WTC11 (cell line): ENCODE measurements around the gene PPFIBP2. TPM values are rescaled to one million over a fixed set of nuclear protein-coding genes. Genes with fewer than 3 reads are reported as not detected.

Experiments used
- ATAC-seq: fragments of 200-7000 bp; cut with Tn5 transposase; 2 replicates; pipeline ENCODE4 v1.10.0; 2021; ENCODE audit warnings: mild to moderate bottlenecking, moderate library complexity
- CTCF ChIA-PET: fragments of 300-600 bp; sonication (Branson Sonifier 250); formaldehyde crosslinking; loops from one replicate; lab custom pipeline; 2021; ENCODE audit warnings: antibody characterized with exemption; lab: Charles Lee
- POLR2A ChIA-PET: fragments of 350-600 bp; sonication (Branson Sonifier 250); formaldehyde crosslinking; loops from one replicate; lab custom pipeline; 2021; ENCODE audit warnings: antibody characterized with exemption; lab: Charles Lee
- DNase-seq: peaks from one replicate; pipeline ENCODE4 v3.0.0; 2021; ENCODE audit warnings: low spot score
- H3K27ac Mint-ChIP-seq: 2 replicates; pipeline ENCODE4 v1.8.0; 2021; ENCODE audit warnings: mixed read lengths
- H3K27me3 Mint-ChIP-seq: 2 replicates; pipeline ENCODE4 v1.8.0; 2021; ENCODE audit warnings: low read depth, mild to moderate bottlenecking, moderate library complexity, mixed read lengths
- H3K36me3 Mint-ChIP-seq: 2 replicates; pipeline ENCODE4 v1.8.0; 2021; ENCODE audit warnings: mixed read lengths
- H3K4me1 Mint-ChIP-seq: 2 replicates; pipeline ENCODE4 v1.8.0; 2022; ENCODE audit warnings: mixed read lengths
- H3K4me3 Mint-ChIP-seq: 2 replicates; pipeline ENCODE4 v1.8.0; 2021; ENCODE audit warnings: mild to moderate bottlenecking, moderate library complexity, mixed read lengths
- H3K9me3 Mint-ChIP-seq: 2 replicates; pipeline ENCODE4 v1.8.0; 2021; ENCODE audit warnings: mixed read lengths
- ATF6 ChIP-seq: sonication (generic); formaldehyde crosslinking; IDR thresholded peaks from 2 replicates; pipeline ENCODE4 v1.8.1; 2023; ENCODE audit warnings: mild to moderate bottlenecking, missing genetic modification reagents
- CDX4 ChIP-seq: fragments of 250-450 bp; sonication (Bioruptor Pico); IDR thresholded peaks from 2 replicates; pipeline ENCODE4 v1.9.0; 2021; ENCODE audit warnings: moderate library complexity, mild to moderate bottlenecking, inconsistent platforms, borderline replicate concordance
- ETV6 ChIP-seq: sonication (generic); formaldehyde crosslinking; IDR thresholded peaks from 2 replicates; pipeline ENCODE4 v1.8.1; 2022; ENCODE audit warnings: mild to moderate bottlenecking, missing genetic modification reagents
- IRF2 ChIP-seq: sonication (generic); formaldehyde crosslinking; IDR thresholded peaks from 2 replicates; pipeline ENCODE4 v1.8.0; 2022; ENCODE audit warnings: low read depth, missing genetic modification reagents, borderline replicate concordance
- NR1H2 ChIP-seq: sonication (generic); formaldehyde crosslinking; IDR thresholded peaks from 2 replicates; pipeline ENCODE4 v1.9.0; 2021; ENCODE audit warnings: mild to moderate bottlenecking, moderate library complexity, missing genetic modification reagents
- RORB ChIP-seq: fragments of 250-450 bp; sonication (Bioruptor Pico); IDR thresholded peaks from 2 replicates; pipeline ENCODE4 v1.9.0; 2021; ENCODE audit warnings: mild to moderate bottlenecking
- SMAD4 ChIP-seq: sonication (generic); formaldehyde crosslinking; IDR thresholded peaks from 2 replicates; pipeline ENCODE4 v1.8.0; 2022; ENCODE audit warnings: mild to moderate bottlenecking, missing genetic modification reagents
- SP1 ChIP-seq: sonication (generic); formaldehyde crosslinking; conservative IDR thresholded peaks from 2 replicates; pipeline ENCODE4 v1.8.1; 2022; ENCODE audit warnings: missing genetic modification reagents
- STAT6 ChIP-seq: sonication (generic); formaldehyde crosslinking; conservative IDR thresholded peaks from 2 replicates; pipeline ENCODE4 v1.8.1; 2023; ENCODE audit warnings: mild to moderate bottlenecking, low read depth, missing genetic modification reagents, moderate library complexity
- USF1 ChIP-seq: sonication (generic); formaldehyde crosslinking; IDR thresholded peaks from 2 replicates; pipeline ENCODE4 v1.8.0; 2022; ENCODE audit warnings: mild to moderate bottlenecking, missing genetic modification reagents
- ZBTB21 ChIP-seq: sonication (generic); formaldehyde crosslinking; IDR thresholded peaks from 2 replicates; pipeline ENCODE4 v1.8.1; 2023; ENCODE audit warnings: mild to moderate bottlenecking, missing genetic modification reagents, borderline replicate concordance
- ZNF219 ChIP-seq: sonication (generic); formaldehyde crosslinking; IDR thresholded peaks from 2 replicates; pipeline ENCODE4 v1.8.0; 2023; ENCODE audit warnings: missing genetic modification reagents, mild to moderate bottlenecking, borderline replicate concordance
- ZNF423 ChIP-seq: fragments of 250-450 bp; sonication (Bioruptor Pico); IDR thresholded peaks from 2 replicates; pipeline ENCODE4 v2.1.2; 2022; ENCODE audit warnings: mild to moderate bottlenecking, moderate library complexity
- total RNA-seq: library from RNA; stranded (reverse); gene quantifications from 3 replicates; pipeline ENCODE4 v1.2.3, GENCODE V29; 2021
- TF ChIP-seq, protein P1 (sequence below): sonication (generic); formaldehyde crosslinking; IDR thresholded peaks from 2 replicates; pipeline ENCODE4 v1.8.1; 2023; ENCODE audit warnings: mild to moderate bottlenecking, moderate library complexity, missing genetic modification reagents
- TF ChIP-seq, protein P2 (sequence below): fragments of 250-450 bp; sonication (Bioruptor Pico); IDR thresholded peaks from 2 replicates; pipeline ENCODE4 v1.9.0; 2021; ENCODE audit warnings: mild to moderate bottlenecking, borderline replicate concordance
- TF ChIP-seq, protein P3 (sequence below): sonication (generic); formaldehyde crosslinking; IDR thresholded peaks from 2 replicates; pipeline ENCODE4 v1.8.1; 2022; ENCODE audit warnings: low read depth, missing genetic modification reagents, borderline replicate concordance
- TF ChIP-seq, protein P4 (sequence below): fragments of 250-450 bp; sonication (Bioruptor Pico); IDR thresholded peaks from 2 replicates; pipeline ENCODE4 v1.8.0; 2021; ENCODE audit warnings: mild to moderate bottlenecking

The PPFIBP2 gene
- total RNA-seq, 1 experiment from 2014 or later = 21.4 TPM

GRCh38 chr11:7530013-7530640 is 16.3 kb downstream of the PPFIBP2 start:
- DNase-seq = no peak
- H3K4me1 Mint-ChIP-seq = peaks cover 6% of the 10 kb centered on the region
- H3K9me3 Mint-ChIP-seq = no peaks in the 10 kb centered on the region
- CTCF ChIA-PET = interaction anchor here (0.9 to 1.3 kb wide), 2 partner anchors 16 to 127 kb away, joined by 3 to 4 read pairs; partner anchors contain the start of gene PPFIBP2
- H3K36me3 Mint-ChIP-seq = no peaks in the 10 kb centered on the region
- no peak overlapping the region for H3K27ac Mint-ChIP-seq
- no peaks in the 10 kb centered on the region; the same call in 1 of the 2 replicates for H3K27me3 Mint-ChIP-seq
- TF ChIP-seq STAT6 (CRISPR knock-in tag) (no peak), ETV6 (CRISPR knock-in tag) (no peak), CDX4 (CRISPR knock-in tag) (no peak), SP1 (CRISPR knock-in tag) (no peak), NR1H2 (CRISPR knock-in tag) (no peak)
- TF ChIP-seq, all 79 proteins: peak for 0
- POLR2A ChIA-PET = no interaction called here
- no peak for ATAC-seq
- H3K4me3 Mint-ChIP-seq = no peak overlapping the region

- DNase-seq = no peak
- H3K4me1 Mint-ChIP-seq = peaks cover 6% of the 10 kb centered on the region
- no peak for TF ChIP-seq ATF6 (CRISPR knock-in tag)
- no peak for TF ChIP-seq NR1H2 (CRISPR knock-in tag)
- TF ChIP-seq, protein P1, sequence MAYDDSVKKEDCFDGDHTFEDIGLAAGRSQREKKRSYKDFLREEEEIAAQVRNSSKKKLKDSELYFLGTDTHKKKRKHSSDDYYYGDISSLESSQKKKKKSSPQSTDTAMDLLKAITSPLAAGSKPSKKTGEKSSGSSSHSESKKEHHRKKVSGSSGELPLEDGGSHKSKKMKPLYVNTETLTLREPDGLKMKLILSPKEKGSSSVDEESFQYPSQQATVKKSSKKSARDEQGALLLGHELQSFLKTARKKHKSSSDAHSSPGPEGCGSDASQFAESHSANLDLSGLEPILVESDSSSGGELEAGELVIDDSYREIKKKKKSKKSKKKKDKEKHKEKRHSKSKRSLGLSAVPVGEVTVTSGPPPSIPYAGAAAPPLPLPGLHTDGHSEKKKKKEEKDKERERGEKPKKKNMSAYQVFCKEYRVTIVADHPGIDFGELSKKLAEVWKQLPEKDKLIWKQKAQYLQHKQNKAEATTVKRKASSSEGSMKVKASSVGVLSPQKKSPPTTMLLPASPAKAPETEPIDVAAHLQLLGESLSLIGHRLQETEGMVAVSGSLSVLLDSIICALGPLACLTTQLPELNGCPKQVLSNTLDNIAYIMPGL (CRISPR knock-in tag) = no peak
- TF ChIP-seq IRF2 (CRISPR knock-in tag) = no peak
- no peak for TF ChIP-seq RORB (CRISPR knock-in tag)
- TF ChIP-seq ZBTB21 = no peak
- TF ChIP-seq, protein P2, sequence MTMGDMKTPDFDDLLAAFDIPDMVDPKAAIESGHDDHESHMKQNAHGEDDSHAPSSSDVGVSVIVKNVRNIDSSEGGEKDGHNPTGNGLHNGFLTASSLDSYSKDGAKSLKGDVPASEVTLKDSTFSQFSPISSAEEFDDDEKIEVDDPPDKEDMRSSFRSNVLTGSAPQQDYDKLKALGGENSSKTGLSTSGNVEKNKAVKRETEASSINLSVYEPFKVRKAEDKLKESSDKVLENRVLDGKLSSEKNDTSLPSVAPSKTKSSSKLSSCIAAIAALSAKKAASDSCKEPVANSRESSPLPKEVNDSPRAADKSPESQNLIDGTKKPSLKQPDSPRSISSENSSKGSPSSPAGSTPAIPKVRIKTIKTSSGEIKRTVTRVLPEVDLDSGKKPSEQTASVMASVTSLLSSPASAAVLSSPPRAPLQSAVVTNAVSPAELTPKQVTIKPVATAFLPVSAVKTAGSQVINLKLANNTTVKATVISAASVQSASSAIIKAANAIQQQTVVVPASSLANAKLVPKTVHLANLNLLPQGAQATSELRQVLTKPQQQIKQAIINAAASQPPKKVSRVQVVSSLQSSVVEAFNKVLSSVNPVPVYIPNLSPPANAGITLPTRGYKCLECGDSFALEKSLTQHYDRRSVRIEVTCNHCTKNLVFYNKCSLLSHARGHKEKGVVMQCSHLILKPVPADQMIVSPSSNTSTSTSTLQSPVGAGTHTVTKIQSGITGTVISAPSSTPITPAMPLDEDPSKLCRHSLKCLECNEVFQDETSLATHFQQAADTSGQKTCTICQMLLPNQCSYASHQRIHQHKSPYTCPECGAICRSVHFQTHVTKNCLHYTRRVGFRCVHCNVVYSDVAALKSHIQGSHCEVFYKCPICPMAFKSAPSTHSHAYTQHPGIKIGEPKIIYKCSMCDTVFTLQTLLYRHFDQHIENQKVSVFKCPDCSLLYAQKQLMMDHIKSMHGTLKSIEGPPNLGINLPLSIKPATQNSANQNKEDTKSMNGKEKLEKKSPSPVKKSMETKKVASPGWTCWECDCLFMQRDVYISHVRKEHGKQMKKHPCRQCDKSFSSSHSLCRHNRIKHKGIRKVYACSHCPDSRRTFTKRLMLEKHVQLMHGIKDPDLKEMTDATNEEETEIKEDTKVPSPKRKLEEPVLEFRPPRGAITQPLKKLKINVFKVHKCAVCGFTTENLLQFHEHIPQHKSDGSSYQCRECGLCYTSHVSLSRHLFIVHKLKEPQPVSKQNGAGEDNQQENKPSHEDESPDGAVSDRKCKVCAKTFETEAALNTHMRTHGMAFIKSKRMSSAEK (CRISPR knock-in tag) = no peak
- TF ChIP-seq ZNF423 (CRISPR knock-in tag) = no peak
- TF ChIP-seq ZNF219 (CRISPR knock-in tag) = no peak
- TF ChIP-seq, protein P3, sequence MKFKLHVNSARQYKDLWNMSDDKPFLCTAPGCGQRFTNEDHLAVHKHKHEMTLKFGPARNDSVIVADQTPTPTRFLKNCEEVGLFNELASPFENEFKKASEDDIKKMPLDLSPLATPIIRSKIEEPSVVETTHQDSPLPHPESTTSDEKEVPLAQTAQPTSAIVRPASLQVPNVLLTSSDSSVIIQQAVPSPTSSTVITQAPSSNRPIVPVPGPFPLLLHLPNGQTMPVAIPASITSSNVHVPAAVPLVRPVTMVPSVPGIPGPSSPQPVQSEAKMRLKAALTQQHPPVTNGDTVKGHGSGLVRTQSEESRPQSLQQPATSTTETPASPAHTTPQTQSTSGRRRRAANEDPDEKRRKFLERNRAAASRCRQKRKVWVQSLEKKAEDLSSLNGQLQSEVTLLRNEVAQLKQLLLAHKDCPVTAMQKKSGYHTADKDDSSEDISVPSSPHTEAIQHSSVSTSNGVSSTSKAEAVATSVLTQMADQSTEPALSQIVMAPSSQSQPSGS (CRISPR knock-in tag) = no peak
- TF ChIP-seq, protein P4, sequence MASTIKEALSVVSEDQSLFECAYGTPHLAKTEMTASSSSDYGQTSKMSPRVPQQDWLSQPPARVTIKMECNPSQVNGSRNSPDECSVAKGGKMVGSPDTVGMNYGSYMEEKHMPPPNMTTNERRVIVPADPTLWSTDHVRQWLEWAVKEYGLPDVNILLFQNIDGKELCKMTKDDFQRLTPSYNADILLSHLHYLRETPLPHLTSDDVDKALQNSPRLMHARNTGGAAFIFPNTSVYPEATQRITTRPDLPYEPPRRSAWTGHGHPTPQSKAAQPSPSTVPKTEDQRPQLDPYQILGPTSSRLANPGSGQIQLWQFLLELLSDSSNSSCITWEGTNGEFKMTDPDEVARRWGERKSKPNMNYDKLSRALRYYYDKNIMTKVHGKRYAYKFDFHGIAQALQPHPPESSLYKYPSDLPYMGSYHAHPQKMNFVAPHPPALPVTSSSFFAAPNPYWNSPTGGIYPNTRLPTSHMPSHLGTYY (CRISPR knock-in tag) = no peak
- TF ChIP-seq USF1 = no peak
- TF ChIP-seq SMAD4 (CRISPR knock-in tag) = no peak
- TF ChIP-seq, all 79 proteins: peak for 0
- Mint-ChIP-seq H3K9me3 (no peaks in the 10 kb centered on the region), H3K27me3 (no peaks in the 10 kb centered on the region; the same call in 1 of the 2 replicates), H3K4me3 (no peak overlapping the region), H3K36me3 (no peaks in the 10 kb centered on the region), H3K27ac (no peak overlapping the region)
- ChIA-PET CTCF (interaction anchor here (0.9 to 1.3 kb wide), 2 partner anchors 17 to 126 kb away, joined by 3 to 4 read pairs; partner anchors contain the start of gene PPFIBP2), POLR2A (no interaction called here)
- no peak for ATAC-seq
Measured at GRCh38 chr11:7531011-7531410, 17.2 kb downstream of the PPFIBP2 start.
